ENCODE data around the gene IGHMBP2. TPM values are rescaled to one million over a fixed set of nuclear protein-coding genes. Genes with fewer than 3 reads are reported as not detected.
A peak's percentile ranks its signal among the peaks of the same experiment; 100 is the strongest.

Gene IGHMBP2
- total RNA-seq, 1 experiment from 2014 or later = 27.8 TPM

DNA sequence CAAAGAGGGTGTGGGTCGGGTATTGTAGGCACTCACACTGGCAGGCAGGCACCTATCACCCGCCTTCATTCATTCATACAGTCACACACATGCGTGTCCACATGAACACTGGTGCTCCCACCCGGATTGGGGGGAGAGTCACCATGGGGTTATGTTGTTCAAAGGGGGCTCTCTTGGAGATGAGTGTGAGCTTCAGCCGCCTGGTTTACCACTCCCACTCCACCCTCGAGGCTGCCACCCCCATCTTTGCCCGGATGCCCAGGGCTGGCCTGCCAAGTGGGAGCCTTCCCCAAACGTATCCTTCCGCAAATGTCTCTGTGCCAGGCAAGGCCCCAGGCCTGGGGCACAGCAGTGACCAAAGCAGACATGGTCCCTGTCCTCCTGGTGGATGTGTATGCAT is 54.5 kb downstream of the IGHMBP2 start:
- CTCF ChIA-PET = no interaction called here
- H3K27ac ChIP-seq (ENCODE audit: low read length) = no peak overlapping the region
- no peaks in the 10 kb centered on the region for H3K27me3 ChIP-seq (ENCODE audit: control insufficient read depth, insufficient read depth, low read length)
- in situ Hi-C loops (cut with HindIII; ENCODE audit: low pct_unique_long_range_greater_than_20kb, low sequenced_read_pairs) = no loop called here
- no peak for ATAC-seq
- intact Hi-C loops (cut with micrococcal nuclease; ENCODE audit: unreplicated experiment) = no loop called here
- BruUV-seq (replicated peaks) = no TSS peak
- DNase-seq (ENCODE audit: low read depth, low spot score) = no peak
- TF ChIP-seq SIN3A (IDR thresholded peaks at IDR 0.05; ENCODE audit: borderline replicate concordance, insufficient read depth, low read depth, low read length) = no peak
- TF ChIP-seq, protein P1, sequence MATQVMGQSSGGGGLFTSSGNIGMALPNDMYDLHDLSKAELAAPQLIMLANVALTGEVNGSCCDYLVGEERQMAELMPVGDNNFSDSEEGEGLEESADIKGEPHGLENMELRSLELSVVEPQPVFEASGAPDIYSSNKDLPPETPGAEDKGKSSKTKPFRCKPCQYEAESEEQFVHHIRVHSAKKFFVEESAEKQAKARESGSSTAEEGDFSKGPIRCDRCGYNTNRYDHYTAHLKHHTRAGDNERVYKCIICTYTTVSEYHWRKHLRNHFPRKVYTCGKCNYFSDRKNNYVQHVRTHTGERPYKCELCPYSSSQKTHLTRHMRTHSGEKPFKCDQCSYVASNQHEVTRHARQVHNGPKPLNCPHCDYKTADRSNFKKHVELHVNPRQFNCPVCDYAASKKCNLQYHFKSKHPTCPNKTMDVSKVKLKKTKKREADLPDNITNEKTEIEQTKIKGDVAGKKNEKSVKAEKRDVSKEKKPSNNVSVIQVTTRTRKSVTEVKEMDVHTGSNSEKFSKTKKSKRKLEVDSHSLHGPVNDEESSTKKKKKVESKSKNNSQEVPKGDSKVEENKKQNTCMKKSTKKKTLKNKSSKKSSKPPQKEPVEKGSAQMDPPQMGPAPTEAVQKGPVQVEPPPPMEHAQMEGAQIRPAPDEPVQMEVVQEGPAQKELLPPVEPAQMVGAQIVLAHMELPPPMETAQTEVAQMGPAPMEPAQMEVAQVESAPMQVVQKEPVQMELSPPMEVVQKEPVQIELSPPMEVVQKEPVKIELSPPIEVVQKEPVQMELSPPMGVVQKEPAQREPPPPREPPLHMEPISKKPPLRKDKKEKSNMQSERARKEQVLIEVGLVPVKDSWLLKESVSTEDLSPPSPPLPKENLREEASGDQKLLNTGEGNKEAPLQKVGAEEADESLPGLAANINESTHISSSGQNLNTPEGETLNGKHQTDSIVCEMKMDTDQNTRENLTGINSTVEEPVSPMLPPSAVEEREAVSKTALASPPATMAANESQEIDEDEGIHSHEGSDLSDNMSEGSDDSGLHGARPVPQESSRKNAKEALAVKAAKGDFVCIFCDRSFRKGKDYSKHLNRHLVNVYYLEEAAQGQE (IDR thresholded peaks at IDR 0.05; ENCODE audit: insufficient read depth in 1 of 2, low read depth in 2 of 2, low read length in 1 of 2) = no peak
- no peak for TF ChIP-seq POLR2AphosphoS5 (IDR thresholded peaks at IDR 0.05; ENCODE audit: low read depth, low read length)
- TF ChIP-seq TCF7L2 (IDR thresholded peaks at IDR 0.05; ENCODE audit: low read depth, low read length) = no peak
- TF ChIP-seq, protein P2, sequence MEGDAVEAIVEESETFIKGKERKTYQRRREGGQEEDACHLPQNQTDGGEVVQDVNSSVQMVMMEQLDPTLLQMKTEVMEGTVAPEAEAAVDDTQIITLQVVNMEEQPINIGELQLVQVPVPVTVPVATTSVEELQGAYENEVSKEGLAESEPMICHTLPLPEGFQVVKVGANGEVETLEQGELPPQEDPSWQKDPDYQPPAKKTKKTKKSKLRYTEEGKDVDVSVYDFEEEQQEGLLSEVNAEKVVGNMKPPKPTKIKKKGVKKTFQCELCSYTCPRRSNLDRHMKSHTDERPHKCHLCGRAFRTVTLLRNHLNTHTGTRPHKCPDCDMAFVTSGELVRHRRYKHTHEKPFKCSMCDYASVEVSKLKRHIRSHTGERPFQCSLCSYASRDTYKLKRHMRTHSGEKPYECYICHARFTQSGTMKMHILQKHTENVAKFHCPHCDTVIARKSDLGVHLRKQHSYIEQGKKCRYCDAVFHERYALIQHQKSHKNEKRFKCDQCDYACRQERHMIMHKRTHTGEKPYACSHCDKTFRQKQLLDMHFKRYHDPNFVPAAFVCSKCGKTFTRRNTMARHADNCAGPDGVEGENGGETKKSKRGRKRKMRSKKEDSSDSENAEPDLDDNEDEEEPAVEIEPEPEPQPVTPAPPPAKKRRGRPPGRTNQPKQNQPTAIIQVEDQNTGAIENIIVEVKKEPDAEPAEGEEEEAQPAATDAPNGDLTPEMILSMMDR (IDR thresholded peaks at IDR 0.05) = no peak
- POLR2A ChIA-PET = interaction anchor here (0.5 kb wide), 1 partner anchor 11 kb away, joined by 3 read pairs; no protein-coding TSS in a partner anchor
- H3K36me3 ChIP-seq (ENCODE audit: control insufficient read depth, insufficient read depth, low read length) = no peaks in the 10 kb centered on the region
- H3K9me3 ChIP-seq (ENCODE audit: control insufficient read depth, insufficient read depth, low read depth, low read length) = no peaks in the 10 kb centered on the region
- no peak overlapping the region for H3K4me3 ChIP-seq (ENCODE audit: low read depth in 2 of 2, low read length in 2 of 2)
- peaks cover 3% of the 10 kb centered on the region; the same call in 1 of the 2 replicates for H3K4me1 ChIP-seq (ENCODE audit: control insufficient read depth, insufficient read depth, low read length)

DNA sequence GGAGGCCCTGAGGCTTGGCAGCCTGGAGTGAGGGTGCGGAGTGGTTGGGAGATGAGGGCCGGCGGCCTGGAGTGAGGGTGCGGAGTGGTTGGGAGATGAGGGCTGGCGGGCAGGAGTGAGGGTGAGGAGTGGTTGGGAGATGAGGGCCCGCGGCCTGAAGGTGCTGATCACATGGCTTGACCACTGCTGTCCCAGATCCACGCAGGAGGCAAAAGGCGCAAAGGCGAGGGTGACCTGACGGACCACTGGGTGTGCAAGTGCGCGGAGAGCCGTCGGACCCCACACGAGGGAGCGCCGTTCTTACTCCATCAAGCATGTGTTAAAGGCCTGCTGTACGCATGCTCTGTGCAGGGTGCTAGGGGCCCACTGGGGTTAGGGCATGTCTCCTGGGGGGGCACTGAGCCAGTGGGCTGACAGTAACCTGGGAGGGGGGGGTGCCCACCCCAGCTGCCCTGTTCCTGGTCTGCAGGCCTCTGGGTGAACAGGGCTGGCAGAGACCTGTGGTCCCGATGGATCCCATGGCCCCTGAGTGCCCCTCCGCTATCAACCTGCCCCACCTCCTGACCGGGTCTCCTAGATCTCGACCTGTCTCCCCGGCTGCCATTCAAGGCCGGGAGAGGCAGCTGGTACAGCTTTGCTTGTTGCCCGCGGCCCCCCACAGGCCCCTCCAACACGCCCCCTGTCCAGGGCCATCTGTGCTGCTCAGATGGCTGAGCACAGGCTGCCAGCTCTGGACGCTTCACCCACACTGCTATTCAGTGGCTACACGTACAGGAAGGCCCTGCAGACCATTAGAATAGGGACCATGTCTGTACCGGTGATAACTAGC is 56.0 kb downstream of the IGHMBP2 start:
- Histone ChIP-seq H3K4me1 (ENCODE audit: control insufficient read depth, insufficient read depth, low read length) (peaks cover 3% of the 10 kb centered on the region; the same call in 1 of the 2 replicates), H3K27me3 (ENCODE audit: control insufficient read depth, insufficient read depth, low read length) (no peaks in the 10 kb centered on the region), H3K9me3 (ENCODE audit: control insufficient read depth, insufficient read depth, low read depth, low read length) (0 out of 2 replicates have a peak, but pooled peaks cover 4% of the 10 kb centered on the region), H3K27ac (ENCODE audit: low read length) (no peak overlapping the region), H3K4me3 (ENCODE audit: low read depth in 2 of 2, low read length in 2 of 2) (no peak overlapping the region), H3K36me3 (ENCODE audit: control insufficient read depth, insufficient read depth, low read length) (no peaks in the 10 kb centered on the region)
- intact Hi-C loops (cut with micrococcal nuclease; ENCODE audit: unreplicated experiment) = no loop called here
- TF ChIP-seq SIN3A (IDR thresholded peaks at IDR 0.05; ENCODE audit: borderline replicate concordance, insufficient read depth, low read depth, low read length) (no peak), POLR2AphosphoS5 (IDR thresholded peaks at IDR 0.05; ENCODE audit: low read depth, low read length) (no peak), TCF7L2 (IDR thresholded peaks at IDR 0.05; ENCODE audit: low read depth, low read length) (no peak)
- TF ChIP-seq, protein P2 (IDR thresholded peaks at IDR 0.05) = no peak
- TF ChIP-seq, protein P1 (IDR thresholded peaks at IDR 0.05; ENCODE audit: insufficient read depth in 1 of 2, low read depth in 2 of 2, low read length in 1 of 2) = no peak
- ATAC-seq (peak; percentile 47; the same call in 1 of the 2 replicates), DNase-seq (ENCODE audit: low read depth, low spot score) (no peak)
- no TSS peak for BruUV-seq (replicated peaks)
- in situ Hi-C loops (cut with HindIII; ENCODE audit: low pct_unique_long_range_greater_than_20kb, low sequenced_read_pairs) = no loop called here
- ChIA-PET CTCF (no interaction called here), POLR2A (interaction anchor here (0.5 to 0.6 kb wide), 2 partner anchors 99 to 247 kb away, joined by 8 to 17 read pairs; no protein-coding TSS in a partner anchor)

All from Panc1 (cell line).